NCI-H82 treated with DMSO at 0.1 percent for 48 hours (cell line): ENCODE measurements around the gene TMEM81.

ENCODE experiments used
- DNase-seq: peaks from one replicate; lab custom pipeline; 2025; ENCODE audit not compliant: unreplicated experiment; lab: John Stamatoyannopoulos, UW

The TMEM81 gene

DNA sequence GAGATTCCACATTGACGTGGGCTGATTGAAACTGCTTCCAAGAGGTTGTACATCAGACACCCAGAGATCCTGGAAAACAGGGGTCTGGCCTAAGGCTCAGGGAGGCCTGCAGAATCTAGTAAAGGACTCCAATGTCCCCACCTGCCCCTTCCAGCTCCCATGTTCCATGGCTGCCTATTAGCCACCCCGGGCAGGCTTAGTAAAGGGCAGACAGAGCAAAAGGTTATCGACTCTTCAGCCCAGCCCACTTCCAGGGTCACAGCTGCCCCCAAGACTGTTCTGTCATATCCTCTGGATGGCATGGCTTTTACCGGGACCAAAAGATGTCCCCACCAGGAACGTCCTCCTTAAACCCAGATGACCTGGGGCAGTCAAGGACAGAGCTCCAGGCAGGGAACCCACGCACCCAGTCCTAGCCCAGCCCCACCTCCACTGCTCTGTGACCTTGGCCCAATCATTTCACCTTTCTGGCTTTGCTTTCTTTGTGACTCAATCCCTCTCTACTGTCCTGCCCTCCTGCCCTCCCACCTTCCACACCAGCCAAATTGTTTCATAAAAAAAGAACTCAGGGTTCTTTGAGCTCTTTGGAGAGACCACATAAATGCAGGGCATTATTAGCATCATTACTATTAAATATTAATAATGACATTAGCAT, 46.0 kb downstream of the TMEM81 start:
- no peak for DNase-seq

DNA sequence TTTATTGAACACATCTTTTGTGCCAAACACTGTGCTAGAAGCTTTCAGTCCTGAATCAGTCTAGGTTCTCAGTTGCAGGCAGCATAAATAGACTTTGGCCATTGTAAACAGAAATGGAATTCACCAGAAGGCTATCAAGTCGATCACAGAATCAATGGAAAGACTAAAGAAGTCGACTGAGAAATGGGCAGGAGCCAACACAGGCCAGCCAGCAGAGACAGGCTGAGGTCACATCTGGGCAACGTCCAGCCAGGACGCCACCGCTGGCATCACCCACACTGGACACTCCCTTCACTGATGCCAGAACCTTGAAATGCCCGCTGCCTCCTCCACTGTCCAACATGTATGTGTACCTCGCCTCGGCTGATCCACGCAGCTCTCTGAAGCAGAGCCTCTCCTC, 46.7 kb downstream of the TMEM81 start:
- DNase-seq = no peak
